MCF 10A (cell line): ENCODE data around the gene BTBD17. TPM values are rescaled to one million over a fixed set of nuclear protein-coding genes. Genes with fewer than 3 reads are reported as not detected.

Experiments used
- Bru-seq: library from RNA; stranded (reverse); fragments of 400-500 nt; gene quantifications from one replicate; lab custom pipeline; 2021; lab: Mats Ljungman, UMichigan
- BruChase-seq, 2 experiments: library from RNA; stranded (reverse); fragments of 400-500 nt; gene quantifications; one replicate each; lab custom pipeline; 2021; lab: Mats Ljungman, UMichigan
- BruUV-seq: library from RNA; stranded (reverse); fragments of 400-500 nt; replicated peaks from 2 replicates; lab custom pipeline; 2021; lab: Mats Ljungman, UMichigan
- CTCF ChIA-PET: fragments of 300-600 bp; sonication (Branson Sonifier 250); formaldehyde crosslinking; extraction: SDS; loops from one replicate; lab custom pipeline; 2021; ENCODE audit warnings: antibody characterized with exemption, inconsistent platforms; lab: Yijun Ruan, JAX
- POLR2A ChIA-PET: fragments of 300-600, 350-650 bp; sonication (Branson Sonifier 250); formaldehyde crosslinking; extraction: SDS; loops from one replicate; lab custom pipeline; 2020; ENCODE audit warnings: antibody characterized with exemption, inconsistent platforms; lab: Yijun Ruan, JAX
- DNase-seq: peaks from one replicate; pipeline ENCODE4 v3.0.0-alpha.2; 2018; ENCODE audit not compliant: unreplicated experiment
- H3K27ac Mint-ChIP-seq: one replicate; pipeline ENCODE4 v1.8.0; 2022; ENCODE audit warnings: mild to moderate bottlenecking, low read depth, mixed read lengths; ENCODE audit not compliant: unreplicated experiment
- H3K27me3 Mint-ChIP-seq: one replicate; pipeline ENCODE4 v1.8.0; 2022; ENCODE audit warnings: mixed read lengths; ENCODE audit not compliant: insufficient read depth, unreplicated experiment
- H3K36me3 Mint-ChIP-seq: one replicate; pipeline ENCODE4 v1.8.0; 2022; ENCODE audit warnings: mild to moderate bottlenecking, moderate library complexity, mixed read lengths; ENCODE audit not compliant: insufficient read depth, unreplicated experiment
- H3K4me1 Mint-ChIP-seq: one replicate; pipeline ENCODE4 v1.8.0; 2022; ENCODE audit warnings: mixed read lengths; ENCODE audit not compliant: insufficient read depth, unreplicated experiment
- H3K4me3 Mint-ChIP-seq: one replicate; pipeline ENCODE4 v1.8.0; 2022; ENCODE audit warnings: mild to moderate bottlenecking, moderate library complexity, mixed read lengths; ENCODE audit not compliant: unreplicated experiment
- H3K9me3 Mint-ChIP-seq: one replicate; pipeline ENCODE4 v1.8.0; 2022; ENCODE audit warnings: mixed read lengths; ENCODE audit not compliant: unreplicated experiment
- CTCF ChIP-seq: fragments of 200-600 bp; IDR thresholded peaks from one replicate; pipeline ENCODE4 v1.8.0; 2022; ENCODE audit warnings: antibody characterized with exemption, mild to moderate bottlenecking; ENCODE audit not compliant: unreplicated experiment
- intact Hi-C: fragments of 100-400 bp; cut with micrococcal nuclease; formaldehyde crosslinking; loops from 2 replicates; pipeline ENCODE4 v1.14.1; 2022
- long read RNA-seq: library from polyadenylated mRNA; stranded (forward); transcript quantifications from one replicate; pipeline ENCODE4 v2.0.0, GENCODE V29; 2022
- total RNA-seq: library from RNA; stranded (reverse); gene quantifications from 2 replicates; pipeline ENCODE4 v1.2.3, GENCODE V29; 2022

Gene BTBD17
- not detected in 2 replicates for total RNA-seq
- not detected for Bru-seq, nascent RNA
- not detected for BruChase-seq, experiment 1, labeled RNA remaining after a 6-hour chase
- not detected for BruChase-seq, experiment 2, labeled RNA remaining after a 2-hour chase
- long read RNA-seq, result 0 reads

GRCh38 chr17:74361230-74362068, at the start of gene BTBD17:
BTBD17 (minus strand) TSS chr17:74361868; CDS start chr17:74361819, 49 bp downstream.
- no peak within 1 kb of the TSS for H3K4me3 Mint-ChIP-seq
- H3K4me1 Mint-ChIP-seq, result no peaks in the 10 kb centered on the region
- no TSS peak for BruUV-seq
- POLR2A ChIA-PET, result interaction anchor here (0.6 to 0.7 kb wide), 2 partner anchors 158 to 374 kb away, joined by 3 read pairs; partner anchors contain the start of gene RPL38
- DNase-seq, result peak; percentile 42
- intact Hi-C loops, result loop anchor here (1.0 to 2.0 kb wide), 3 partner anchors 60 to 159 kb away; partner anchors contain the start of genes RPL38 and TTYH2
- H3K27me3 Mint-ChIP-seq, result peaks cover 43% of the 10 kb centered on the region
- H3K27ac Mint-ChIP-seq, result no peak within 1 kb of the TSS
- no peaks in the 10 kb centered on the region for H3K9me3 Mint-ChIP-seq
- no peaks in the 10 kb centered on the region for H3K36me3 Mint-ChIP-seq
- CTCF ChIA-PET, result interaction anchor here (0.6 to 2.3 kb wide), 13 partner anchors 9 to 241 kb away, joined by 3 to 7 read pairs (median 3); no protein-coding TSS in a partner anchor
- TF ChIP-seq CTCF, result peak; percentile 52

GRCh38 chr17:74410001-74410443, 48.4 kb upstream of the BTBD17 start:
- no peak overlapping the region for H3K4me3 Mint-ChIP-seq
- no peaks in the 10 kb centered on the region for H3K36me3 Mint-ChIP-seq
- H3K27me3 Mint-ChIP-seq, result no peaks in the 10 kb centered on the region
- no peaks in the 10 kb centered on the region for H3K4me1 Mint-ChIP-seq
- no peak overlapping the region for H3K27ac Mint-ChIP-seq
- TF ChIP-seq CTCF, result no peak
- intact Hi-C loops, result no loop called here
- ChIA-PET POLR2A (no interaction called here), CTCF (interaction anchor here (0.8 to 1.0 kb wide), 2 partner anchors 14 to 84 kb away, joined by 3 read pairs; no protein-coding TSS in a partner anchor)
- BruUV-seq, result no TSS peak
- no peaks in the 10 kb centered on the region for H3K9me3 Mint-ChIP-seq
- DNase-seq, result no peak

- Mint-ChIP-seq H3K4me3 (no peak overlapping the region), H3K4me1 (no peaks in the 10 kb centered on the region), H3K36me3 (no peaks in the 10 kb centered on the region), H3K9me3 (no peaks in the 10 kb centered on the region), H3K27me3 (no peaks in the 10 kb centered on the region), H3K27ac (no peak overlapping the region)
- no peak for DNase-seq
- CTCF ChIA-PET, result interaction anchor here (1.2 to 1.6 kb wide), 2 partner anchors 28 to 30 kb away, joined by 3 to 8 read pairs; no protein-coding TSS in a partner anchor
- no TSS peak for BruUV-seq
- intact Hi-C loops, result loop anchor here (2.0 kb wide), 1 partner anchor 48 kb away; no protein-coding TSS in a partner anchor
- POLR2A ChIA-PET, result interaction anchor here (1.2 kb wide), 1 partner anchor 8 kb away, joined by 4 read pairs; no protein-coding TSS in a partner anchor
- no peak for TF ChIP-seq CTCF
Measured at GRCh38 chr17:74408815-74409214, 47.1 kb upstream of the BTBD17 start.

- Mint-ChIP-seq H3K4me3 (no peak overlapping the region), H3K9me3 (no peaks in the 10 kb centered on the region), H3K27ac (no peak overlapping the region), H3K4me1 (no peaks in the 10 kb centered on the region), H3K36me3 (no peaks in the 10 kb centered on the region), H3K27me3 (no peaks in the 10 kb centered on the region)
- DNase-seq, result peak; percentile 58
- peak; percentile 20 for TF ChIP-seq CTCF
- no TSS peak for BruUV-seq
- intact Hi-C loops, result loop anchor here (2.0 kb wide), 1 partner anchor 49 kb away; no protein-coding TSS in a partner anchor
- POLR2A ChIA-PET, result interaction anchor here (1.2 kb wide), 1 partner anchor 9 kb away, joined by 4 read pairs; no protein-coding TSS in a partner anchor
- CTCF ChIA-PET, result interaction anchor here (0.6 to 1.6 kb wide), 6 partner anchors 16 to 472 kb away, joined by 3 to 8 read pairs (median 4); no protein-coding TSS in a partner anchor
Measured at GRCh38 chr17:74408262-74408661, 46.6 kb upstream of the BTBD17 start.
